Measurements from ENCODE around the gene MCC. TPM values are rescaled to one million over a fixed set of nuclear protein-coding genes. Genes with fewer than 3 reads are reported as not detected.

MCC gene
- total and polyA plus RNA-seq, 2 donors (not counting 1 experiment from before 2014, with no cell fraction given) = 0.09 to 0.32 TPM

- Histone ChIP-seq H3K27ac (ENCODE audit: low read length in 2 of 2) (no peak overlapping the region), H3K79me2 (ENCODE audit: control insufficient read depth, insufficient read depth, low read length) (no peaks in the 10 kb centered on the region), H2AFZ (ENCODE audit: insufficient read depth, low read depth, low read length, poor library complexity, severe bottlenecking) (no peak overlapping the region), H3K9me3 (ENCODE audit: control extremely low read depth in 1 of 3, control insufficient read depth in 2 of 3, insufficient read depth in 1 of 3, low read length in 2 of 3) (no peaks in the 10 kb centered on the region), H4K20me1 (ENCODE audit: control insufficient read depth, insufficient read depth, low read length, poor library complexity, severe bottlenecking) (no peaks in the 10 kb centered on the region), H3K4me1 (ENCODE audit: control insufficient read depth in 2 of 2, insufficient read depth in 2 of 2, low read length in 2 of 2) (no peaks in the 10 kb centered on the region), H3K36me3 (replicated peaks in 1 of 2; ENCODE audit: control extremely low read depth in 1 of 2, control insufficient read depth in 1 of 2, extremely low read depth in 1 of 2, insufficient read depth in 2 of 2, low read length in 1 of 2) (no peaks in the 10 kb centered on the region), H3K4me3 (ENCODE audit: control extremely low read depth in 1 of 5, extremely low read depth in 1 of 5, insufficient read depth in 1 of 5, low read depth in 2 of 5, low read length in 4 of 5) (no peak overlapping the region), H3K27me3 (replicated peaks in 1 of 4; ENCODE audit: control extremely low read depth in 1 of 4, control insufficient read depth in 3 of 4, insufficient read depth in 4 of 4, low read length in 3 of 4) (no peaks in the 10 kb centered on the region), H3K4me2 (replicated peaks; ENCODE audit: low read depth, low read length, poor library complexity, severe bottlenecking) (no peak overlapping the region), H3K9ac (ENCODE audit: low read length) (no peak overlapping the region)
- peaks cover 4% of the 10 kb centered on the region for H3K4me1 Mint-ChIP-seq
- H3K9me3 Mint-ChIP-seq (ENCODE audit: insufficient read depth) = peaks cover 2% of the 10 kb centered on the region
- TF ChIP-seq CTCF (IDR thresholded peaks at IDR 0.05) (no peak), EZH2 (IDR thresholded peaks at IDR 0.05; ENCODE audit: borderline replicate concordance, insufficient read depth, low read depth, low read length, poor library complexity, severe bottlenecking) (no peak)
- H3K4me3 Mint-ChIP-seq = no peak overlapping the region
- no peak for ATAC-seq (ENCODE audit: low read depth)
- DNase-seq = no peak
- intact Hi-C loops (cut with micrococcal nuclease) = no loop called here
- no peak overlapping the region for H3K27ac Mint-ChIP-seq
- WGBS (ENCODE audit: insufficient coverage) = 94% methylated on average over 7 of the region's 9 CpGs
- peaks cover 19% of the 10 kb centered on the region for H3K27me3 Mint-ChIP-seq
- ChIA-PET POLR2A (no interaction called here), CTCF (no interaction called here)
Measured at GRCh38 chr5:113244966-113245365, 243.3 kb downstream of the MCC start.

- Histone ChIP-seq H3K36me3 (replicated peaks in 1 of 2; ENCODE audit: control extremely low read depth in 1 of 2, control insufficient read depth in 1 of 2, extremely low read depth in 1 of 2, insufficient read depth in 2 of 2, low read length in 1 of 2) (no peaks in the 10 kb centered on the region), H3K4me3 (ENCODE audit: control extremely low read depth in 1 of 5, extremely low read depth in 1 of 5, insufficient read depth in 1 of 5, low read depth in 2 of 5, low read length in 4 of 5) (no peak overlapping the region), H3K27ac (ENCODE audit: low read length in 2 of 2) (no peak overlapping the region), H3K9me3 (ENCODE audit: control extremely low read depth in 1 of 3, control insufficient read depth in 2 of 3, insufficient read depth in 1 of 3, low read length in 2 of 3) (no peaks in the 10 kb centered on the region), H3K79me2 (ENCODE audit: control insufficient read depth, insufficient read depth, low read length) (no peaks in the 10 kb centered on the region), H2AFZ (ENCODE audit: insufficient read depth, low read depth, low read length, poor library complexity, severe bottlenecking) (no peak overlapping the region), H3K4me2 (replicated peaks; ENCODE audit: low read depth, low read length, poor library complexity, severe bottlenecking) (no peak overlapping the region), H3K27me3 (replicated peaks in 1 of 4; ENCODE audit: control extremely low read depth in 1 of 4, control insufficient read depth in 3 of 4, insufficient read depth in 4 of 4, low read length in 3 of 4) (no peaks in the 10 kb centered on the region), H3K4me1 (ENCODE audit: control insufficient read depth in 2 of 2, insufficient read depth in 2 of 2, low read length in 2 of 2) (no peaks in the 10 kb centered on the region), H3K9ac (ENCODE audit: low read length) (no peak overlapping the region), H4K20me1 (ENCODE audit: control insufficient read depth, insufficient read depth, low read length, poor library complexity, severe bottlenecking) (no peaks in the 10 kb centered on the region)
- no peak overlapping the region for H3K4me3 Mint-ChIP-seq
- H3K27me3 Mint-ChIP-seq = peaks cover 19% of the 10 kb centered on the region
- WGBS (ENCODE audit: insufficient coverage) = 85% methylated on average over 2 of the region's 2 CpGs
- H3K9me3 Mint-ChIP-seq (ENCODE audit: insufficient read depth) = peaks cover 2% of the 10 kb centered on the region
- no peak overlapping the region for H3K27ac Mint-ChIP-seq
- ChIA-PET POLR2A (no interaction called here), CTCF (no interaction called here)
- H3K4me1 Mint-ChIP-seq = peaks cover 4% of the 10 kb centered on the region
- intact Hi-C loops (cut with micrococcal nuclease) = no loop called here
- DNase-seq = no peak
- TF ChIP-seq EZH2 (IDR thresholded peaks at IDR 0.05; ENCODE audit: borderline replicate concordance, insufficient read depth, low read depth, low read length, poor library complexity, severe bottlenecking) (no peak), CTCF (IDR thresholded peaks at IDR 0.05) (no peak)
- ATAC-seq (ENCODE audit: low read depth) = no peak
Measured at GRCh38 chr5:113243349-113243664, 244.9 kb downstream of the MCC start.

Data from B cell (primary cell).